ENCODE measurements around the gene RAP1GDS1. TPM values are rescaled to one million over a fixed set of nuclear protein-coding genes. Genes with fewer than 3 reads are reported as not detected.

The RAP1GDS1 gene
- total RNA-seq, 8 experiments from 2014 or later: 25.0 to 79.3 (median 63.8) TPM

DNA sequence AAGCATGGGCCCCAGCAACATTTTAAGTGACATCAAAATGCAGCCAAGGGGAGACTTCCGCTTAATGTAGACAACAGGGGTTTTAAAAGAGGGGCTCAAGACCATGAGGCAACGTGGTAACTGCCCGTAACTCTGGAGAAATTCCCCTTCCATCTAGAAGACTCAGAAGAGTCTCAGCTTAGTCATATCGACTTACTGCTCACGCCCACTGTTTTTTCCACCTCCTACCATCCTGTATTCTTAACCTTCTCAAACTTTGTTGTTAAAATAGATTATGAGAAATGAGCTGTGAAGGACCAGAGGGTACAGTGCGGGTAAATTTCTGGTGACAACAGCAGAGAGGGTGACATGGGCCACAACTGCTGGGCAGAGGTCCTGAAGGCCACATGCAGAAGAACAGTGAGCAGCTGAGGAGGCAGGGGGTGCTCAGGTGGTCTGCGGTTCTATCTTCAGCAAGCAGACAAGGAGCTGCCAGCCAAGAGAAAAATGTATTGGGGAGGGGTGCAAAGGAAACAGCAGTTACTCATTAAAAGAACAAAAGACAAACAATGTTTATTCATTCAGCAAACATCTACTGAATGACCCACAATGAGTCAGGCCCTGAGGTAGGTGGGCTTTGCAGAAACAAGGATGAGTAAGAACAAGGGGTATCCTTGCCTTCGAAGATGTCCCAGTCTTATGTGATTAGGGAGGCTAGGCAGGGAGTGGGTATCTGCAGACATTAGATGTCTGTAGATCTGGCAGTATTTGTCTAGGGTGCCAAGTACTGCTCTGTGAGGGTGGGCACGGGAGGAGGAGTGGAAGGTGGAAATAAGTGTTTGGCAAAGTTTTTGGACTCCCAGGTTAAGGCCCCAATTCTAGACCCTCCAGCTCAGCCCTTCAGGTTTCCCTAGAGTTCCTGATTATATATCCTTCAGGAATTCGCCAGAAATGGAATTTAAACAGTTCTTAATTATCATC is 221.9 kb downstream of the RAP1GDS1 start:
- Histone ChIP-seq H3K4me1 (replicated peaks in 1 of 2) (peaks cover 7 to 16% of the 10 kb centered on the region in 2 donors), H3K4me3 (no peak overlapping the region), H3K27ac (no peak overlapping the region)
- in situ Hi-C loops (cut with MboI; ENCODE audit: low pct_unique_long_range_greater_than_20kb in 2 of 9, low sequenced_read_pairs in 9 of 9, unreplicated experiment in 9 of 9): no loop called here
- 20 to 100% (median 79%) methylated on average over 1 to 10 of the region's 10 CpGs for WGBS, 10 experiments
- ATAC-seq (replicated peaks in 6 of 8): no peak

DNA sequence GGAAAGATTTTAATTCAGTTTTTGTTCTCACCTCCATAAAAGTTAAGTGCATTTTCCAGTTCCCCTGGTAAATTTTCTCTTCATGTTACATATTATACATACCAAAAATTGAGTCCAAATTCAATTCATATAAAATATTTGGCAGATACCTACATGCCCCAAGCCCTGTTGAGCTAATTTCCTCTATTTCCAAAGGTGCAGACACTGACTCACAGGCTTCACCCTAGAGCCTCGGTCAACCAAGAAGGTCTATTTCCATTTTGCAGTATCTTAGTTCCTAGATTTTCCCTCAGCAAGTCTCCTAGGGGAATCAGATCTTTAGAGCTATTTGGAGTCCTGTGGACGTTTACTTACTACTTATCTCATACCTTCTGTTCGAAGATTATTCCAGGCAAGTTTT is 222.8 kb downstream of the RAP1GDS1 start:
- WGBS, 10 experiments: 33 to 100% (median 87%) methylated on average over 1 to 3 of the region's 3 CpGs
- peaks cover 7 to 16% of the 10 kb centered on the region in 2 donors for H3K4me1 ChIP-seq (replicated peaks in 1 of 2)
- no peak overlapping the region for H3K27ac ChIP-seq
- no peak overlapping the region for H3K4me3 ChIP-seq
- in situ Hi-C loops (cut with MboI; ENCODE audit: low pct_unique_long_range_greater_than_20kb in 2 of 9, low sequenced_read_pairs in 9 of 9, unreplicated experiment in 9 of 9): no loop called here
- ATAC-seq (replicated peaks in 6 of 8): no peak

DNA sequence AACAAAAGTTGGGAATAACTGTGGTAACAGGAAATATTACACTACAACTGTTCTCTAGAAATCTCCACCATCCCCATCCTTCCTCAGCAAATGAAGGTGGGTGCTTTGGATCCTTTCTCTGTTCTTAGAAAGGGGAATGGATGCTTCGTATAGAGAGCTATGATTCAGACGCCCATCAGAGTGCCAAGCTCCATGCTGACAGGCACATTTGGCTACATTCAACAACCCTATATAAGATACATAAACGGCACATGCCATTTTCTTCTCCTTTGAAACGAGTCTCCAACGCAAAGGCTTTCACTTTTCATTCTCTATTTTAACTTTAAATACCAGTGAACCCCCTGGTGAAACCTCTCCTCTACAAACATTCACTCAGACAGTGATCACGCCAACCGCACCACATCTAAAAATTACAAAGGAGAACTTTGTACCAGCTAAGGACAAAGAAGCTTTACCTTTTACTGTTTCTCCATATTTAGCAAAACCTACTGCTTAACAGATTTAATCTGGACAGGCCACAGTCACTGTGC is 224.7 kb downstream of the RAP1GDS1 start:
- H3K27ac ChIP-seq: no peak overlapping the region
- no peak for ATAC-seq (replicated peaks in 6 of 8)

DNA sequence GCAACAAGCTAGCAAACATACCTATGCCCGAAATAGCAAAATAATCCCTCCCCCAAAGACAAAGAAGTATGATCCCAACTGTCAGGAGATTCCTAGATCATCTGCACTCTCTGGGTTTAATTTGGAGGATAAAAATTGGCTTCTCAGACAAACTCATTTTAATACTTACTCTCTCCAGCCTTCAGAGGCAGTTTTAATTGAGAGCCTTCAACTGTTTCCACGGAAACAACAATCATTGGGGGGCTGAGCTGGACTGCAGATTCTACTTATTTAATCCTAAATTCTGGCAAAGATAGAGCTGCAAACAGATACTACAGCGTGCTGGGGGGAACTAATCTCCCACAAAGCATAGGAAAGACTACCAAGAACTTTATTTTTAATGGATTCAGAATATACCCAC is 229.1 kb downstream of the RAP1GDS1 start:
- no peak for ATAC-seq (replicated peaks in 6 of 8)
- Histone ChIP-seq H3K4me1 (replicated peaks in 1 of 2) (peaks cover 8 to 19% of the 10 kb centered on the region in 2 donors), H3K27ac (no peak overlapping the region), H3K4me3 (no peak overlapping the region)
- 75 to 100% (median 83%) methylated on average over 3 of the region's 3 CpGs; no CpG with 5 or more reads in 3 of the 10 experiments for WGBS, 10 experiments
- in situ Hi-C loops (cut with MboI; ENCODE audit: low pct_unique_long_range_greater_than_20kb in 2 of 9, low sequenced_read_pairs in 9 of 9, unreplicated experiment in 9 of 9): no loop called here

More for the DNA sequence above, 224.7 kb downstream of the RAP1GDS1 start:
- WGBS, 10 experiments: 60 to 100% (median 88%) methylated on average over 1 to 7 of the region's 7 CpGs; no CpG with 5 or more reads in 1 of the 10 experiments
- in situ Hi-C loops (cut with MboI; ENCODE audit: low pct_unique_long_range_greater_than_20kb in 2 of 9, low sequenced_read_pairs in 9 of 9, unreplicated experiment in 9 of 9): no loop called here
- Histone ChIP-seq H3K4me1 (replicated peaks in 1 of 2) (peaks cover 7 to 16% of the 10 kb centered on the region in 2 donors), H3K4me3 (no peak overlapping the region)

DNA sequence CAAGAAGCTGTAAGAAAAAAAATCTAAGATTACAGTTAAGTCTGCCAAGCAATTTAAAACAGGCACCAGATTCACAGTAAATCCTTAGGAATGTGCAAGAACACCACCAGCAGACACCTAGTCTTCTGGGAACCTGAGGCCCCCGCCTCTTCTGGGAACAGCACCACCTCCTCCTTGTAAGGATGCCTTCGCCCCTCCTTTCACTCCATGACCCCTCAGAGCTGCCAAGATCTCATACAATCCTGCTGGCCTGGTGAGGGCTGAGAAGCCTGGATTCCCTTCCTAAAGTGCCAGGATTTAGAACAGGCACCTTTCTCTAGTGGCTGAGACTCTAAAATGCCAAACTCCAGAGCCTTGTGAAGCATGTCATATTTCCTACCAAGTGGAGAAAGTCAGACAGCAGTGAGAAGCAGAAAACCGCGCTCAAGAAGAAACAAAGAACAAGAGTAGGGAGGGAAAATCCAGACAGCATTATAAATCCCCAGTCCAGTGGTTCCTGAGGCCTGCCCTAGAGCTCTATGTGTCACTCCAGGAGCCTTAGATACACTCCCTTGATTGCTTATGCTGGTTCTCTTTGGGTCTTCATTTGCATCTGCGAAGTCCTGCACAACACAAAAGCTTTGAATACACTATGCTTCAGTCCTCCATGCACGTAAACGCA is 230.8 kb downstream of the RAP1GDS1 start:
- peak; percentile 27 to 96 (median 42) for ATAC-seq (replicated peaks in 6 of 8)
- in situ Hi-C loops (cut with MboI; ENCODE audit: low pct_unique_long_range_greater_than_20kb in 2 of 9, low sequenced_read_pairs in 9 of 9, unreplicated experiment in 9 of 9): no loop called here
- H3K27ac ChIP-seq: no peak overlapping the region
- no peak overlapping the region for H3K4me3 ChIP-seq
- 75 to 100% (median 90%) methylated on average over 2 to 6 of the region's 7 CpGs; no CpG with 5 or more reads in 1 of the 10 experiments for WGBS, 10 experiments
- peaks cover 20 to 33% of the 10 kb centered on the region in 2 donors for H3K4me1 ChIP-seq (replicated peaks in 1 of 2)

DNA sequence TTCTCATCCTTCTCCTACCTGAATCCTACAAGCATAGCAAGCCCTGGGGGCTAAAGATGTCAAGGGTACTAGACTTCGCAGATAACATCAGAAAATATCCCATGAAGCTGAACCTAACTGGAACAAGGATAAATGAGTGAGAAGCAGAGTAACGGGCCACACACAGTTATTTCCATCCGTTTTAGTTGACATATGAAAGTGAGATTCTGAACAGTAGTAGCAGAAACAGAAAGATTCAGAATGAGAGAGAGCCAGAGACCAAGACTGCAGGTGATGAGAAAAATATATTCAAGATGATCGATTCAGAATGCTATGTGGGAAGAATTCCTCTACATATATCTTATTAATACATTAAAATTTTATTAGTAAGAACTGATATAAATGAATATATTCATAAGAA is 232.1 kb downstream of the RAP1GDS1 start:
- in situ Hi-C loops (cut with MboI; ENCODE audit: low pct_unique_long_range_greater_than_20kb in 2 of 9, low sequenced_read_pairs in 9 of 9, unreplicated experiment in 9 of 9): no loop called here
- 67 to 100% (median 91%) methylated on average over 2 to 4 of the region's 4 CpGs; no CpG with 5 or more reads in 1 of the 10 experiments for WGBS, 10 experiments
- Histone ChIP-seq H3K27ac (no peak overlapping the region), H3K4me3 (no peak overlapping the region), H3K4me1 (replicated peaks in 1 of 2) (peaks cover 24 to 33% of the 10 kb centered on the region in 2 donors)
- ATAC-seq (replicated peaks in 6 of 8): no peak

Other genes with a start within 250 kb of the RAP1GDS1 start
- under 1 TPM in 7 of 8 experiments, not detected in 1; 0.05 to 0.93 (median 0.35) TPM for gene STPG2, start 117.9 kb upstream of the RAP1GDS1 start, total RNA-seq

Data from motor neuron (in vitro differentiated cells).